Testis (tissue), 3 donors: ENCODE results near the gene TMEM63A. TPM values are rescaled to one million over a fixed set of nuclear protein-coding genes. Genes with fewer than 3 reads are reported as not detected.
"Not testable (repeated sequence)": the region's sequence is repeated elsewhere in the genome, so short reads cannot be mapped to it uniquely, and the experiment has no call there.

Source experiments
- DNase-seq: peaks from one replicate; pipeline ENCODE4 v3.0.0-alpha.2; 2019
- H3K27ac ChIP-seq, 2 donors: fragments of 200-600 bp; sonication (generic); one replicate each; pipeline ENCODE4 v1.5.1; 2019
- H3K27me3 ChIP-seq: fragments of 200-600 bp; sonication (generic); one replicate; pipeline ENCODE4 v1.5.1; 2019
- H3K36me3 ChIP-seq: fragments of 200-600 bp; sonication (generic); one replicate; pipeline ENCODE4 v1.5.1; 2017; ENCODE audit warnings: low read depth; ENCODE audit errors: missing control alignments
- H3K4me1 ChIP-seq: fragments of 200-600 bp; sonication (generic); one replicate; pipeline ENCODE4 v1.5.1; 2019
- H3K4me3 ChIP-seq, 2 donors: fragments of 200-600 bp; sonication (generic); one replicate each; pipeline ENCODE4 v1.5.1; 2017 to 2019
- H3K9me3 ChIP-seq: fragments of 200-600 bp; sonication (generic); one replicate; pipeline ENCODE4 v1.5.1; 2017
- CTCF ChIP-seq, 3 experiments: fragments of 450-650 bp in 2 of 3; fragments of 200-600 bp in 1 of 3; sonication (generic) in 1 of 3; IDR thresholded peaks; one replicate each; pipeline ENCODE4 v1.5.1; 2016 to 2019; ENCODE audit warnings: antibody characterized with exemption in 3 of 3, mild to moderate bottlenecking in 2 of 3, moderate library complexity in 1 of 3
- POLR2A ChIP-seq: fragments of 450-650 bp; IDR thresholded peaks from one replicate; pipeline ENCODE4 v1.6.1; 2017; ENCODE audit warnings: antibody characterized with exemption, mild to moderate bottlenecking, moderate library complexity
- WGBS, 2 donors: methylation state at CpG; one replicate each; pipeline ENCODE4 v1.1.5; 2018; 5-methylcytosine and 5-hydroxymethylcytosine counted together
- intact Hi-C: fragments of 100-400 bp; cut with DNase I; formaldehyde crosslinking; loops from one replicate; pipeline ENCODE4 v1.15.1; 2023; ENCODE audit warnings: low total_unique reads
- polyA plus RNA-seq: library from polyadenylated mRNA; stranded (reverse); fragments of 350-450 nt; fragmentation: Illumina TruSeq; extraction: RNeasy Lipid Tissue Mini Kit (QIAGEN cat#74804); gene quantifications from one replicate; pipeline ENCODE4 v1.2.3, GENCODE V29; 2014; ENCODE audit warnings: low read depth, low replicate concordance; ENCODE audit not compliant: insufficient read depth
- total RNA-seq, 2 donors: library from RNA; depleted of rRNA; stranded (reverse); fragments of >200 nt; gene quantifications; one replicate each; pipeline ENCODE4 v1.2.3, GENCODE V29; 2016

The TMEM63A gene
- total and polyA plus RNA-seq, 3 donors from 2014 or later: 13.6 to 51.7 (median 46.9) TPM

- TF ChIP-seq POLR2A (no peak), CTCF (IDR thresholded peaks at IDR 0.05) (no peak)
- peak; percentile 84 for DNase-seq
- no peaks in the 10 kb centered on the region for H3K27me3 ChIP-seq
- H3K4me3 ChIP-seq: no peak overlapping the region
- peaks cover 82% of the 10 kb centered on the region for H3K4me1 ChIP-seq
- no peaks in the 10 kb centered on the region for H3K36me3 ChIP-seq
- WGBS, 2 donors: 27 to 31% methylated on average over 12 to 17 of the region's 17 CpGs
- H3K9me3 ChIP-seq: no peaks in the 10 kb centered on the region
- peak overlapping the region; percentile 87 to 89 for H3K27ac ChIP-seq
- intact Hi-C loops: no loop called here
Measured at GRCh38 chr1:225816643-225817538, 65.3 kb downstream of the TMEM63A start.

- no peaks in the 10 kb centered on the region for H3K9me3 ChIP-seq
- peaks cover 87% of the 10 kb centered on the region for H3K4me1 ChIP-seq
- no peak overlapping the region for H3K4me3 ChIP-seq
- no peaks in the 10 kb centered on the region for H3K27me3 ChIP-seq
- no peaks in the 10 kb centered on the region for H3K36me3 ChIP-seq
- TF ChIP-seq CTCF (IDR thresholded peaks at IDR 0.05): no peak
- no peak for TF ChIP-seq POLR2A
- WGBS, 2 donors: 82 to 86% methylated on average over 17 of the region's 17 CpGs
- peak overlapping the region in 1 of 2 donors; percentile 87 for H3K27ac ChIP-seq
- no peak for DNase-seq
- intact Hi-C loops: no loop called here
Measured at GRCh38 chr1:225815526-225816178, 66.5 kb downstream of the TMEM63A start.

GRCh38 chr1:225815090-225815489, 67.1 kb downstream of the TMEM63A start:
- intact Hi-C loops, DNase-seq, H3K9me3 ChIP-seq, H3K27me3 ChIP-seq, H3K36me3 ChIP-seq, H3K4me3 ChIP-seq: not testable (repeated sequence)
- Histone ChIP-seq H3K27ac (peak overlapping the region in 1 of 2 donors; percentile 87), H3K4me1 (peaks cover 81% of the 10 kb centered on the region)
- WGBS, 2 donors: 82% methylated on average over 7 of the region's 7 CpGs

GRCh38 chr1:225814381-225814780, 67.8 kb downstream of the TMEM63A start:
- TF ChIP-seq CTCF (IDR thresholded peaks at IDR 0.05) (no peak), POLR2A (no peak)
- intact Hi-C loops: no loop called here
- H3K27ac ChIP-seq: peak overlapping the region; percentile 76 to 87
- H3K27me3 ChIP-seq: no peaks in the 10 kb centered on the region
- DNase-seq: no peak
- H3K4me3 ChIP-seq: no peak overlapping the region
- no peaks in the 10 kb centered on the region for H3K36me3 ChIP-seq
- 36 to 53% methylated on average over 4 to 7 of the region's 7 CpGs for WGBS, 2 donors
- no peaks in the 10 kb centered on the region for H3K9me3 ChIP-seq
- H3K4me1 ChIP-seq: peaks cover 74% of the 10 kb centered on the region

GRCh38 chr1:225813214-225813964, 68.8 kb downstream of the TMEM63A start:
- TF ChIP-seq POLR2A (no peak), CTCF (IDR thresholded peaks at IDR 0.05) (no peak)
- H3K4me3 ChIP-seq: no peak overlapping the region
- peak; percentile 81 for DNase-seq
- H3K4me1 ChIP-seq: peaks cover 69% of the 10 kb centered on the region
- peak overlapping the region; percentile 76 to 87 for H3K27ac ChIP-seq
- H3K9me3 ChIP-seq: no peaks in the 10 kb centered on the region
- no peaks in the 10 kb centered on the region for H3K27me3 ChIP-seq
- no peaks in the 10 kb centered on the region for H3K36me3 ChIP-seq
- intact Hi-C loops: no loop called here
- WGBS, 2 donors: 32 to 59% methylated on average over 8 to 10 of the region's 10 CpGs
